NCI-H345 treated with DMSO at 0.1 percent for 48 hours (cell line): ENCODE data around the gene KIAA0513.

ENCODE experiments used
- DNase-seq: peaks from one replicate; lab custom pipeline; 2025; ENCODE audit not compliant: unreplicated experiment; lab: John Stamatoyannopoulos, UW

Gene KIAA0513

GRCh38 chr16:85066346-85066885 is 38.8 kb downstream of the KIAA0513 start:
- no peak for DNase-seq

GRCh38 chr16:85067024-85067423 is 39.4 kb downstream of the KIAA0513 start:
- DNase-seq: no peak

DNA sequence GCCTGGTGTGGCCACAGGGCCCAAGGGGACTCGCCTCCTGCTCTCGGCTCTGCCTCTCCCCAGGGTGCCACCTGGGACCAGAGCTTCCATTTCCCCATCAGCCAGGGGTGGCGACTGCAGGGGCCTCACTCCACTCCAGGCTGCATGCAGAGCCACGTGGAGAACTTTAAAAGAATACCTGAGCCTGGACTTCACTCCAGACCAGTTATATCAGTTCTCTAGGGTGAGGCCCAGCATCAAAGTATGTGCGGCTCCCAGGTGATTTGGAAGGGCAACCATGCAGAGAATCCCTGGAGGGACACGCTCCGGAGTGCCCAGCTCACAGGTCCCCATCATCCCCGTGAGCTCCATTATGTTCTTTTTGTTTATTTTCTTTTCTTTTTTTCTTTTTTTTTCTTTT is 39.8 kb downstream of the KIAA0513 start:
- no peak for DNase-seq

- no peak for DNase-seq
These were observed 41.2 kb downstream of the KIAA0513 start for GRCh38 chr16:85068746-85069145.

DNA sequence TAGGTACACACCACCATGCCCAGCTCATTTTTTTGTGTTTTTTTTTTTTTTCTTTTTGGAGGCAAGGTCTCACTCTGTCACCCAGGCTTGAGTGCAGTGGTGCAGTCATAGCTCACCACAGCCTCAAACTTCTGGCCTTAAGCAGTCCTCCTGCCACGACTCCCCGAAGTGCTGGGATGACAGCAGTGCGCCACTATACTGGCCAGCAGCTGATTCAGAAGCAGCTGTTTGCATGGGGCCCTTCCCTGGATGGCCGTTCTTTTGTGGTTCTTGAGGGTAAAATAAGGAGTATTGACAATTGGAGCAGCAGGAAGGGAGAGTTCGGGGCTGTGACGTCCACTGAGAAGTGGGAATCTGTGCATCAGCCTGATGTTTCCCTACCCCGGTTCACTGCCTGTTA is 41.6 kb downstream of the KIAA0513 start:
- no peak for DNase-seq

DNA sequence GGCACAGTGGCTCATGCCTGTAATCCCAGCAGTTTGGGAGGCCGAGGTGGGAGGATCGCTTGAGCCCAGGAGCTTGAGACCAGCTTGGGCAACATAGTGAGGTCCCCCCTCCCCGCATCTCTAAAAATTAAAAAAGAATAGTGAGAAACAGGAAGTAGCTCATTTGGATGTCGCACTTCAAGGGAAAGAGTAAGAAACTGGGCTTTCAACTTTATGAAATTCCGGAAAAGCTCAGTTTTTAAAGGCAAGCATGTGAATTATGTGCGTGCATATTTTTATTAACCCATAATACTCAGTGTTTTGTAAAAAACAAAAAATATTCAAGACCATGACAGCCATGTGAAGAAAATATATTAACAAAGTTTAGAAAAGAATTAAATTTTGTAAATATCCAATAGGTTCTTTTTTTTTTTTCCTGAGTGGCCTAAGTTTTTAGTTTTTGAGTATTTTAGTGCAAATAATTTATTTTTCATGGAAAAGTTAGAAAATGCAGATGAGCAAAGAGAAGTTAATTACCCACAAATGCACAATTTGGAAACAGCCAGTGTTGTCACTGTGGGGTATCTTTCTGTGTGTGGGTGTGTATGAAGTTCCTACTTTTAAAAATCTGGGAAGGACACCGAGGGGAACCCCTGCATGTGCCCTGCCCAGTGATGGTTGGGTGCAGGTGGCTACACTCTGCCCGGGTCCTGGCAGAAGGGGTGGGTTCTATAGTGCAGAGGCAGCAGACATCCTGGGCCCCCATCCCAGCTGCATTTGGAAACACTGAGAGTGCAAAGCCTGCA is 44.7 kb downstream of the KIAA0513 start:
- DNase-seq: no peak

DNA sequence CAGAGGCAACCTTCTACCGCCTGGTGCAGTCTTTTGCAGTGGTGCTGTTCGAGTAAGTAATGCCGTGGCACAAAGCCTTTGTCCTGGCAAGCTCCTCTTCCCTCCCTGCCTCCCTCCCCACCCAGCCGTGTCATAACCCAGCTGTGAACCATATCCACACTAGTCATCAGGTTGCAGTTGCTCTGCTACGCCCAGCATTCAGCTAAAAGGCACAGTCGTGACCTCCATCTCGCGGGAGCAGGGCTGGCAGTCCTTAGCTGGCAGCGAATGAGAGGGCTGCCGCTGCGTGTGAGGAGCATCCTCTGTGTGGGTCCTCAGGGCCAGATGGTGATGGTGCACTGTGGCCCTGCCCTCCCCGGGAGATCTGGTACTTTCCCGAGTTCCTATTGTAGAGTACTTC is 45.4 kb downstream of the KIAA0513 start:
- no peak for DNase-seq

- no peak for DNase-seq
These were observed 46.8 kb downstream of the KIAA0513 start for GRCh38 chr16:85074225-85074914.

DNA sequence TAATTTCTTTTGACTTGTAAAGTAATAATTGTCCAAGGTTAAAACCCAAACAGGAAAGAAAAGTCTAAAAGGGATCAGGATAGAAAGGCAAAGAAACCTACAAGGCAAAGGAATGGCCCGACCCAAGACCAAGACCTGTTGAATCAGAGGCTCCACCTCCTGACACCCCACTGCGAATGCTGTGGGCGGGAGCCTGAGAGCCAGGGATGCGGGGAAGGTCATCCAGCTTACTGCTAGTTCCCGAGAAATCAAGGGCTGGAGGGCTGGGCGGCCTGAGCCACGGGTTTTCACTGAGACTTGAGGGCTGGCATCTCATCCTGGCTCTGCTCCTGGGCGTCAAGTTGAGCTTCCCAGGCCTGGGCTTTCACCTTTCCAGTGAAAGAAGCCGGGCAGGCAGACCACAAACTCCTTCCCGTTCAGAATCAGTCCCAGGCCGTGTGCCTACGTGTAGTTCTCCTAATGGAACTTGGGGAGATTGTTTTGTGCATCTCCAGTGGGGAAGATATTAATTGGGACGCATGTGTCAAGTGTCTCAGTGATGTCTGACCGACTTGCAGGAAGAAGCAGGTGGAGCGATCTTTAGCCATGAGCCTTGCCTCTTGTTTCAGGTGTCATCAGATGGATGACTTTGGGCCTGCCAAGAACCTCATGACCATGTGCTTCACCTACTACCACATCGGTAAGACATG is 47.8 kb downstream of the KIAA0513 start:
- DNase-seq: no peak

GRCh38 chr16:85077039-85077438 is 49.4 kb downstream of the KIAA0513 start:
- DNase-seq: no peak

DNA sequence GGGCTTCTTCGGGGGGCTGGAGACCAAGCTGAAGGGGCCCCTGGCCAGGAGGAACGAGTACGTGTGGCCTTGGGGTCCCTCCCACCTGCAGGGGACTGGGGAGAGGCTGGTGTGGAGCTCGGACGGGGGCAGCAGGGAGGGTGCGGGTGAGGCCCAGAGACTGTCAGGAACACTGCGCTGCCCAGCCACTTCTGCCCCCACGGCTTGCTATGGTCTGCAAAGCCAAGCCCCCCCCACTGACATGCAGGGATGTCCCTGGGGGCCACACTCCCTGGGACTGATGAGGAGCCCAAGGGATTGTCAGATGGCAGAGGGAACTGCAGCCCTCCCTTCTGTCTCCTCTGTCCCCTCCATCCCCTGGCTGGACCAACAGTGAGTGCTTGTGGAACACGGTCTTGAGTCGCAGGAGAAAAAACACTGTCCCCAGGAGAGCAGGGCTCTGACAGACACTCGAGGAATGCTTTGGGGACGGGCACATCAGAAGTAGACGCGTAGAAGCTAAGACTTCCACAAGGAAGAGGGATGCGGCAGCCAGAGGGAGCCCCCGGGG is 50.1 kb downstream of the KIAA0513 start:
- DNase-seq: no peak

DNA sequence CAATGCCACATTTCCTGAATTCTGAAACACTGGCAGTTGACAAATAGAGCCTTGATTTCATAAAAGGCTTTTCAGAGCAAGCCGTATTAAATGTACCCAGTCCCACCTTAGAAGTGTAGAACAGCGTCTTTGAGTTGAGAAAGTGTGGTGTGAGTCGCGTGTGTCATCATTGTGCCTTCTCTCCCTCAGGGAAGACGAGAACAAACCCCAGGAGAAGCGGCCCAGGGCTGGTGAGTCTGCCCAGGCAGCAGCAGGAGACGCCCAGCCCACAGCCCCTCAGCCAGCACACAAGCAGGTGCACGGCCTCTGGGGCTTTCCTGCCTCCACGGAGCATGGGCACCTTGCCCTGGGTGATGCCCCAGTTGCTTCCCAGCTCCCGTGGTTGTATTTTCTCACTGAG is 50.6 kb downstream of the KIAA0513 start:
- no peak for DNase-seq

GRCh38 chr16:85078952-85079351 is 51.4 kb downstream of the KIAA0513 start:
- no peak for DNase-seq

GRCh38 chr16:85079785-85080570 is 52.4 kb downstream of the KIAA0513 start:
- no peak for DNase-seq

DNA sequence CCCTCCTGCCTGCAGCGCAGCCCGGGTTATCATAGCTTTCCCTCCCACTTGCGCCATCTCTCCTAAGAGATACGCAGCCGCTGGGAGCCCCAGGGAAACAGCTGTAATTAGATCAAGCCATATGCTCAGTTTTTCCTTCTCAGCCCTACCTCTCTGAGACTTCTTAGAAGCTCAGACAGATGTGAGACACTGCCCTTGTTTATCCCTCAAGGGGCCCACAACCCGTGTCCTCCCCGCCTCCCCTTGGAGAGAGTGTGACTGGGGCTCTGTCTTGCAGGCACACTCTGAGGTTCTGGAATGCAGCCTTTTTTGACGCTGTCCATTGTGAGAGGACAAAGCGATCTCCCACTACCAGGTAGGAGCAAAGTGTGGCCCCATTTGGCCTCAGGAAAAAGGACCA is 53.4 kb downstream of the KIAA0513 start:
- DNase-seq: no peak

DNA sequence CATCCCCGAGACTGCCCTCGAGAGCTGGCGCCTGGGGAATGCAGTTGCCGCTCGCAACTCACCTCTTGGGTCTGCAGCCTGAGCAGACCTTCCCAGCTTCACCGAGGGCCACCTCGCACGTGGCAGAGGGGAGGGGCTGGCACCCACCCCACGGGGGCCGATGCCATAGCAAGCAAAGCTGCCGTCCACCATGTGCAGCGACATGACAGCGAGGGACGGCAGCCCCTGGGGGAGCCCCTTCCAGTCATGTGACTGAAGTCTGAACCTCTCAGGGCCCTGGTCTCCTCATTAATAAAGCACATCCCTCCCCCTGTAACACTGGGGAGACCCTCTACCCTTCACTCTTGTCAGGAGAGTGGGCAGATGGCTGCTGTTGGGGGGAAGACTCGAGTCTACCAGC is 54.2 kb downstream of the KIAA0513 start:
- DNase-seq: no peak

- DNase-seq: no peak
These were observed 54.8 kb downstream of the KIAA0513 start for GRCh38 chr16:85082173-85083050.

- DNase-seq: no peak
These were observed 55.5 kb downstream of the KIAA0513 start for GRCh38 chr16:85083051-85083639.

- no peak for DNase-seq
These were observed 57.4 kb downstream of the KIAA0513 start for GRCh38 chr16:85084841-85085510.
